Middle frontal gyrus (tissue), 1 donor: ENCODE measurements around the gene WDFY2.
A peak's percentile ranks its signal among the peaks of the same experiment; 100 is the strongest.

Experiments used
- DNase-seq: peaks from one replicate; pipeline ENCODE4 v3.0.0-alpha.2; 2015; ENCODE audit warnings: low spot score; ENCODE audit errors: extremely low spot score

The WDFY2 gene

DNA sequence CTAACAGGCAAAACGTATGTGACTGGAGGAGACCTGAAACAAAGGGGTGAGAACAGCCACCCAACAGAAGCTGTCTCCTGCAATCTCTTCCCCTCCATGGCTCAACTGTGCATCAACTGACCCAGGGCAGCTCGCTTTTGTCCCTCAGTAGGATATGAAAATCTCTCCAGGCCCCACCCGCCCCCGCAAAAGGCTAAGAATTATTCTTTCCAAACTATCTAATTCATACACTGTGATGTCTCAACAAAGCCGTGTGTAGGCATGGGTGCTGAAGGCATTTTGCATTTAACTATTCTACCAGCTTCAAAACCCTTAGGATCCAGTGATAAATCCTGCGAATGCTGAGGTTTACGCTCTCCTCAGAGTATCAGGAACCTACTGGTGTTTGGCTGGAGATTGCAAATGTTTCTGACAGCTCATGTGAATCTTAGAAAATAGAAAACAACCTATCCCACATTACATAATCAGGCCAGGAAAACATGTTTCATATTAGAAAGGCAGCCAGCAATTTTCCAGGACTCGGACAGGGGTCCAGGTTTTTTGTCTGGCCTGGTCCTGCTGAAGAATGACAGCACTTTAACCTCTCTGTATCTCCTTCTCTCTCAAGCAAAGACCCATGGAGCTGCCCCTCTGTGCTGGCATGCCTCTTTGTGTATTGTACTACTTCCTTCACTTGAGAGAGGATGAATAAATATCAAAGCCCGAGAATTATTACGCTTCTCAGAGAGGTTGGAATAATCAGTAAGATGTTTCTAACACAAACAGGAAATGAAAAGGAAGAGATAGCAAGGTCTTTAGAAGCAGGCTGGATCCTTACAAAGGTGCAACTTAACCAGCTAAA is 202.4 kb downstream of the WDFY2 start:
- no peak for DNase-seq

DNA sequence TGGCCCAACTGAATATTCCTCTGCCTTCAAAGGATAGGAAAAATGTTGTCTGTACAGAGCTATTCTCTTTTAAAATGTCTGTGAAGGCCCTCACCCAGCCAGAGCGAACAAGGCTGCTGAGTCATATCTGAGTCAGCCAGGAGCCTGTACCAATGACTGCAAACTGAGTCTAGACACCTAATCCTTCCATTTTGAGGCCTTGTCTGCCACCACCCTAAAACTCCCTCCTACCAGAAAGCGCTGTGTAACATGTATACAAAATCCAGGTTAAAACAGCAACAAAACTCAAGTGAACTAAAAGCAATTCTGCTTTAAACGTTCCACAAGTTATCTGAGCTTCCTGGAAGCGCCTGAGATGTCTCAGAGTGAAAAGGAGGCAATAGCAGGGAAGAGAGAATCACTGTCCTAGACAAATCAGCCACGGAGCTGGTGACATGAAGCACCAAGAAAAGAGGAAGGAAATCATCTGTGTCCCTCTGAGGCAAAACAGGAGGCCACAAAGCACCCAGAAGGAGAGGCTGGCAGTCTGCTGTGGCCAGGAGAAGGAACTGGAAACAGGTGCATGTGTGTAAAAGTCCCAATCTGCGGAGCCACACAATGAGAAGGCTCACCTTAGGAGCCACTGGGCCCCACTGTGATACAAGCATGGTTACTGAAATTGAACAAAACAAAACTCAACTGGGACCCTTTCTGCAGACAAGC is 209.5 kb downstream of the WDFY2 start:
- no peak for DNase-seq

DNA sequence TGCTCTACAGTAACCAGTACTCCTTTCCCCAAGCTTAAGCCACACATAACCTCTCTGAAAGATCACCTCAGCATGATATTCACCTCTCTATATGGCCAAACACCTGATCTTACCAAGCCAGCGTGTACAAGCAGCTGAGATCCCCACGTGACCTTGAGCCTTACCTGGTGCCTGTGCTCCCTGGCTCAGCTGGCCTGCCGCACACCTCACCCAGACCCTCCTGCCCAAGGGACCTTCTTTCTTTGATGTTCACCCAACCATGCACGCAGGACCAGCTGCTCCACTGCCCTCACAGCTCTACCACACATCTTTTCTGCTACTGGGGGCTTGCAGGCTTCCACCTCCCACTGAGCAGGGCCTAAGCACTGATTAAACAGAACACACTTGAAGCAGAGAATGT is 210.7 kb downstream of the WDFY2 start:
- DNase-seq, result no peak

DNA sequence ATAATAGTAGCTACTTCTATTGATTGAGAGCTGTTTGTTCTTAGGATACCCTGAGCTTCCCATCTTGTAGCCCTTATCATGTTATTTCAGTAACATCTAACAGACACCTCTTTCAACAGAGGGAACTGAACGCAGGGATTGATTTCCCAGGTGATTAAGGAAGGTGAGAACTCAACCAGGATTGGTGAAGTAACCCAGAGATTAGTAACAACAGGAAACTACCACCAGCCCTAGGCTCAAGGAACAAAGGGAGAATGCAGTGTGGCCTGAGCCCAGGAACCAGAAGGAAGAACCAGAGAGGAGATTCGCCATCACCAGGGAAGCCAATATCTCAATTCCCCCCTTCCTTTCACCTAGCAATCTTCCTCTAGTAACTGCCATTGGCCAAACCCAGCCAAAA is 211.2 kb downstream of the WDFY2 start:
- no peak for DNase-seq

DNA sequence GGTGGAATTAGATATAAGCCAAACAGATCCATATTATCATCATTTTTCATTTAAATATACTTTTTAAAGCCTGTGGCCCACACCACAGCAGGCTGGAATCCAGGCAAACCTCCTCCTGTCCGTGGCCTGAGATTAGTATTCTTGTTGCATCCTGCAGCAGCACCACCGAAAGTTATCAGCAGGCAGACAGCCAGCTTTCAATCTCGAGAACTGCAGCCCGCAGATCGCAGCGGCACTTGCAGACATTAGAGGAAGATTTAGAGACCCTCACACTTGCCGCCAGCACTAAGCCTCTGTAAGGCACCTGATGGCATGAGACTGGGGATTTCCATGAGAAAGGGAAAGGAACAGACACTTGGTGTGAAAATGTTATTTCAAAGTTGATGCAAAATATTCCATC is 212.3 kb downstream of the WDFY2 start:
- no peak for DNase-seq

DNA sequence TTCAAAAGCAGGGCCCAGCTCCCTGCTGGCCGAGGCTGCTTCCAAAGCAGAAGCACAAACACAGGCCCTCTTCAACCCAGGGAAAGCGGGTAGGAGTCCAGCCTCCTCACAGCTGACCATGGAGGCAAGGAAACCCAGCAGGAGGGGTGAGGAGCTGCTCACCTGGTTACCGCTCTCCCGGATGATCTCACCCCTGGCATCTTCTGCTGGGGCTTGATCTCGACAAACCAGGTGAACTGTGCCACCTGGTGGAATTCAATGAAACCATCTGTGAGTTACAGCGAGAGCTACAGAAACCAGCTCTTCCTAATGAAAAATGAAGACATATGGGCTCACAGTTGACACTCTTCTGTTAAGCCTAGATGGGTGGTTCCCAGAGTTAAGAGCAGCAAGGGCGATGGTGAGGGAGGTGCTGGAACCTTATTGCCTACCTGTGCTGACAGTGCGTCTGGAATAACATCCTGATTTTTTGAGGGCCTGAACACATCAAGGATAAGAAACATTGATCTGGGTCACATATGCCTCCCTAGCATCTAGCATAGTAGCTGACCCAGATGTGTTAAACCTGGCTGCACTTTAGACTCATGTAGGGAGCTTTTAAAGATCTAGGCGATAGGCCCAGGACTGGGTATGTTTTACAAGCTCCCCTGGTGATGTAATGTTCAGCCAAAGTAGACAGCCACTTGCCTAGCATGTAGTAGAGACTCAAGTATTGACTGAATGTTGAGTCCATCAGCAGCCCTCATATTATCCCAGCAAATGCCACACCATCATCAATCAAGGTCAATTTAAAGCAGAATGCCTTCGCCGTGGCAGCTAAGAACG is 213.6 kb downstream of the WDFY2 start:
- DNase-seq, result no peak

DNA sequence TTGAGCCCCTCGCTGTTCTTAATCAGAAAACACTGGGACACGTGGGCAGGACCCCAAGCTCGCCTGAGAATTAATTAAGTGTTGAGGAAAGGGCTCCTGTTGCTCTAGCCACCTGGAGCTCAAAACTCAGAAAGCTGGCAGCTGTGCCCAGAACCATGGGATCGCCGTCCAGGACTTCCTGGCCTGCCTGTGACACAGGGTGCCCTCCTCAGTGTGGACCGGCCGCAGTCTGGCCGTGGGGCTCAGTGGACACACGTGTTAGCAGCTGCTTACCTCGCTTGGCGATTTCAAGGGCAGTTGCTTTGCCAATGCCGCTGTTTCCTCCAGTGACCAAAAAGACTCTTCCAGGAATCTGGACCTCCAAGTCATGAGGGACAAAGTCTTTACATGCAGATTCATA is 215.0 kb downstream of the WDFY2 start:
- no peak for DNase-seq

DNA sequence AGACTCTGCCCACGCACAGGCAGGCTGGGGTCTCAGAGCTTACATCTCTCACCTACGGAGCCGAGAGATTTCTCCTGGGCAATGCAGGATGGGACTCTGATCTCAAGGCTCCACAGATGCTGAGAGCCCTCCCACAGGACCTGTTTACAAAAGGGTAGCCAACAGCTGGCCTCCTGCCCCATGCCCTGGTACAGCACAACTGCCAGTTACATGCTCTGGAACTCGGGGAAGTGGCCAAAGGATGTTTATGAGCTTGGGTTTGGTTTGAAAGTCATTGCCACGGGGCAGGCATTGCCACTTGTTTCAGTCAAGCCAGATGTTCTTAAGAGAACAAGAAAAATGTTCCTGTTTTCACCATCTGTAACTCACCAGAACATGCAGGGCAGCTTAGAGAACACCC is 216.2 kb downstream of the WDFY2 start:
- DNase-seq, result no peak

DNA sequence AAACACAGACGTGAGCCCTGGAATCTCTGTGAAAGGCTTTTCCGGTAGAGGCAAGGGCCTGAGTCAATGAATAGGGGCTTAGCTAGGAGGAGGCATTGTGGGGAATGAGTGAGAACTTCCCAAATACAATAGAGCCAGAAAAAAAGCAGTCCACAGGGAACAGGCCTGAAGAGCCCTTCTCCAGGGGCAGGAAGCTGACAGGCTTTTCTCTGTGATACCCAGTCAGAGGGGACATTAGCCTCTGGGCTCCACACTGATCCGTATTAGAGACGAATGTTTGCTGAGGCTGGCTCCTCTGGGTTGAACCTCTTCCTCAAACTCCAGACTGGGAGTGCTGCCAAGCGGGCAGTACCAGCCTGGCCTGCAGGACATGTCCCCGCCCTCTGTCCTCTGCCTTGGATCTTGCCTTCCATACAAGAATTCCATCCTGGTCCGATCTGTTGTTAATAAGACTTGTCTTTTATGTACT is 217.4 kb downstream of the WDFY2 start:
- DNase-seq, result peak; percentile 28

DNA sequence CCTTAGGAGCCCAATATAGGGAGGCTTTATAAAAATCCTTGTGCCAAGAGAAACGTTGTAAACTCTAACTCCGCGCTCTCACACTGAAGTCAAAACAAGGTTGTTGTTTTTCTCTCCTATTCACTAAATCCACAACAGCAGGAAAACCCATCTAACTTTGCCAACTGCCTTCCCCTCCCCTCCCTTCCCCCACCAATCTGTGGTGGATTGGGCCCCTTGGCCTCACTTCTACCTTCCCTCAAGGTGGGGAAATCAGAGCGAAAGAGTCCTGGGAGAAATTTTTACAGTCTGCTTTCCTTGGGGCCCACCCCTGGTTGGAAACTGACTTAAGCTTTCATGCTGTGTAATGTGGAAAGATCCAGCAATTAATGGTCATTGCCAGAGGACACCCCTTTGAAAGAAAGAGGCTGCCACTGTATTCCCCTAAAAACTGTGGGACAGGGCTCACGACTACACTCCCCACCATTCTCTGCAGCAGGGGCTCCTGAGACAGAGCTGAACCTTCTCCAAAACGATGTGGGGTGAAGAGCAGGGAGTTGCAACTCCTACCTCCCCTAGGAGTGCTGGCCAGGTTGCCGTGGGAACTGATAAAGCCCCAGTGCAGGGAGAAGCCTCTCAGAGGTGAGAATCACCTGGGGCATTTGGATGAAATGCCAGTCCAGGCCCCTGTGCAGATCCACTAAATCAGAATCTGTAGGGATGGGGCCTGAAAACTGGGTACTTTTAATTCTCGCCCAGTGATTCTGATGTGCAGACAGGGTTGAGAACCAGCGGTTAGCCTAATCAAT is 218.6 kb downstream of the WDFY2 start:
- DNase-seq, result no peak

DNA sequence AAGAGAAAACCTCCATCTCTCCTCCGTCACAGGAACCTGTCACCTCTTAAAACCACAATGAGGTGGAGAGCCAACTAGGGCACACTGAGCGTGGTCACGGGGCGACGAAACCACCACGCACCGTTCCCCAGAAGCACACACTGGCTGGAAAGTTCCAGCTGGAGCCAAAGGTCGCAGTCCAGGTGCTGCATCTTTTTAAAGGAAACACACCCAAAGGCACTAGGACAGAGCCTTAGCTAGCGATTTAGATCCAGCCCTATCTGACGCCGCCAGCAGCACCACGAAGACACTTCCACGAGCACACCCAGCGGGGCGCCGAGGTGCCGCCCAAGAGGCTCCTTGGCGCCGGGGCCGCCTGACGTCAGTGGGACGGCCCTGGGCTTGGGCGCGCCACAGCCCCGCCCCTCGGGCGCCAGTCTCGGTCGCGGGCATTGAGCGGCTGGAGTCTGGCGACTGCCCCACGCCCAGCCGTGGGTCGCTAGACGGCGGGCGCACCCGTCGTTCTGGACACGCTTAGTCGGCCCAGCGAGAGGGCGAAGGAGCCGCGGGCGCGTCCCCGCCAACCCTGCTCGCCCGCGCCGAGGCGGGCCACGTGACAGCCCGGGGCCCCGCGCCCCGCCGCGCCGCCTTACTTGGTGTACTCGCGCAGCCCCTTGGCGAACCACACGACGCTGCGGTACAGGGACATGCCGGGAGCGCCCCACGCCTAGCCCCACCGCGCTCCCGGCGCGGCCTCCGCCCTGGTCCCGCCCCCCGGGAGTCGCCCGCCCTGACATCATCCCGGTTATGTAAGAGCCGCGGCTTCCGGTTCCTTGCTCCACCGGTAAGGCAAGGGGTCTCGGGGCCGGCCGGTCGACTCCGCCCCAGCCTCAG is 219.4 kb downstream of the WDFY2 start, which contains the start of gene DHRS12:
Gene DHRS12 (minus strand): TSS at position 742 of the 873 bp plus-strand sequence. CDS start 4,504 bp downstream, outside the sequence.
- DNase-seq, result peak; percentile 83

DNA sequence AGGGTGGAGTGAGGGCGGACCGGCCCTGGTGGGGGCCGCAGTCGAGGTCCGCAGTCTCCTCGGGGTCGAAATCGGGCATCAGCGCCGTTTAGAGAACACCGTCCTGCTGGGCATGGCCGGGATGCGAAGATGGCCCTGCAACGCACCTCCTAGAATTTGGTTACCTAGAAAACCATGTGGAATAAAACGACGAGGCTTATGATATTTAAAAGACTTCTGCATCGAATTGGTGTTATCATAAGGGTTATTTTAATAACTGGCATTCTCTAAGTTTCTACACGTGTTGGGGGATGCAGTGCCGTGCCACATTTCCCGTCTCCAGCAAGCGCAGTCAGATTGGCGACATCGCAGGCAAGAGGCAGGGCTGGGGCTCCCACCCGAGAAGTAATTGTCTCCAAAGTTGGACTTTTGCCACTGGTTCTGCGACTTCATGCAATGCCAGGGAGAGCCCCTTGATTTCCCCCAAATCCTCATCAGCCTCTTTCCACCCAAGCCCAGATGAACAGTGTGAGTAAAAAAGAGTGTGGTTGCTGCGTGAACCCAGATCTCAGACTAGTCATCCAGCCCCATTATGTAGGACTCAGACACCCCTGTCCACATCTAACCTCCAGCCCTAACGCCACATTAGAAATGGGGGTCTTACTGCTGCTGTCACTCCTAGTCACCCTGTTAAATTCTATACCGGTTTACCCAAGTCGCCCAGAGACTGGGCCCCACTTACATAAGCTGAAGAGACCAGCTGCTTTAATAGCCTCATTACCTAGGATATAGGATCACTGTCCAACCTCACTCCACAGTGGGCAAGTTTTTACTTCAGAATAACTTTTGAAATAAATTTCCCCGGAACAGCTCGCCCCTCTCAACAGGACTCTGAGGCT is 220.3 kb downstream of the WDFY2 start:
- DNase-seq, result no peak

DNA sequence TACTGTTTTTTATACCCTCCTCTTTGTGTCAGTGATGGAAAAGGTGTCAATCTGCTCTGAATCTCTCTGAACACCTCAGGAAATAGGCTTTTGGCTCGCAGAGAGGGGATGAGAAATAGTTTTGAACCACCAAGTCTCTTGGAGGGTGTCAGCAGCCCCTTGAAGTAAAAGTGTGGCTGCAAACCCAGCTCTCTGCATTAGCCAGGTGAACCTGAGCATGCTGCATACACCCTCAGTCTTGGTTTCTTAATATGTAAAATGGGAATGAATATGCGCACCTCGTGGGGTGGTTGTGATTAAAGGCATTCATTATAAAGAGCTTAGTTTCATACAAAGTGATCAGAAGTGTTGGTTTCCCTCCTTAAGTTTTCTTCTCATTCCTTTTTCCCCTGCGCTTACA is 221.1 kb downstream of the WDFY2 start:
- no peak for DNase-seq

DNA sequence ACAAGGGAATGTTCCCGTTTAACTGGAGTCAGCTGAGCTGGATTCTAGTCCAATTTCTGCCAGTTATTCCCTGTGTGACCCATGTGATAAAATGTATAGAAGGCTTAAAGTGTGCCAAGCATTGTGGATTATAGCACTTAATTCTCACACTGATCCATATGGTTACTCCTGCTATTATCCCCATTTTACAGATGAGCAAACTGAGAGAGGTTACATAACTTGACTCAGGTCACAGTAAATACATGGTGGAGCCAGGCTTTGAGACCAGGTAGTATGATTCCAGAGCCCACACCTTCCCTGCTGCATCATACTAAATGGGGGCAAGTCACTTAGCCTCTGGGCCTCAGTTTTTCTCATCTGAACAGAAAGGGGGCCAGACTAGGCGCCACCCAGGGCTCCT is 221.7 kb downstream of the WDFY2 start:
- DNase-seq, result no peak

DNA sequence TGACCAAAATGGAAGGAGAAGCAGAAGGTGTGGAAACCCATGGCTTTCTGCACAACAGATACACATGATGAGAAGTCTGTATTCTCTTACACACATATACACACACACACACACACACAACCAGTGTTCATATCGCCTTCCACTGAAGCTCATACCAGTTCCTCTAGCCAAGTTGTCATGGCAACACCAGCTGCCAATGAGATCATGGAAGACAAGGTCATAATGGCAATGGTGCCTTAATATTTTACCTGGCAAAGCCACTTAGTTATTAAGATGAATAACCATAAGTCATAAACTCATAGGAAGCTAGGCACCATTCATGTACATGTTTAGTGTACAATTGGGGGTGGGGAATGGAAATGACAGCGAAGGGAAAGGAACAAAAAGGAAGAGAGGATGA is 222.3 kb downstream of the WDFY2 start:
- DNase-seq, result no peak

DNA sequence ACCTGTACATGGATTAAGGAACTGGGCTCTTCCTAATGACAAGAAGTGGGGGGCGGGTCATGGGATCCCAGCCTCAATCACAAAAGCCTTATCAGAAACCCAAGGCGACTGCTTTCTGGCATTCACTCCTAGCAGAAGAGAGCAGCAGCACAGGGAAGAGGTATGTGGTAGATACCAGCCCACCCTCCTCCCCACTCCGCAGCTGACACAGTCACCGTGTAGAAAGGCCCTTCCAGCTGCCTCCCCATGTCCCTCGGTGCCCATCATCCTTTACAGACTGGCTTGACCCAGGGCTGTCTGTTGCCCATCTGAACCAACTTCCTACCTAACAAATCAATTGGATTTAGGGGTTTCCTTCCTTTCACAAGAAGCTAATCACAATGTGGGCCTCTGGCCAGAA is 222.8 kb downstream of the WDFY2 start:
- DNase-seq, result no peak

DNA sequence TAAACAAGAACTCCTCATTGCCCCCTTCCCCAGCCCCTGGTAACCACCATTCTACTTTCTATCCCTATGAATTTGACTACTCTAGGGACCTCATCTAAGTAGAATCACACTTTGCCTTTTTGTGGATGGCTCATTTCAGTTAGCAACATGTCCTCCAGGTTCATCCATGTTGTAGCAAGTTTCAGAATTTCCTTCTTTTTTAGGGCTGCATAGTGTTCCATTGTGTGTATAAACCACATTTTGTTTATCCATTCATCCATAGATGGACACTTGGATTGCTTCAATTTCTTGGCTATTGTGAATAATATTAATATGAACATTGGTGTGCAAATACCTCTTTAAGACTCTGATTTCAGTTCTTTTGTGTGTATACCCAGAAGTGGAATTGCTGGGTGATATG is 224.5 kb downstream of the WDFY2 start:
- DNase-seq, result no peak

DNA sequence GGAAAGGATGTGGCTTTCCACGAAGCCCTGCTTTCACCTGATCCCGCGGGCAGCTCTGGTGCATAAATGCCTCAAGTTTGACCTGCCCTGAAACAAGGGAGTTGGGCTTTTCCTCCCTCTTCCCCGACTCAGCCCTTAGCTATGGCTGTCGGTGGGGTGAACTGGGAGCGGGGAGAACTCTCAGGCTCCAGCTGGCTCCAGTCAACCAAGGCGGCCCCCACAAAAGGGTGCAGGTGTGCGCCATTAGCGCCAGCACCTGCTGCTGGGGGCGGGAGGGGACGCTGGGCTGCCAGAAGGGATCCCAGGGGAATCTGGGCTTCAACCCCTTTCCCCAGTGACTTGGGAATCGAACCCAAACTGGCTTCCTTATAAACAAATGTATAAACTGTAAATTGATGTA is 226.8 kb downstream of the WDFY2 start:
- DNase-seq, result no peak

DNA sequence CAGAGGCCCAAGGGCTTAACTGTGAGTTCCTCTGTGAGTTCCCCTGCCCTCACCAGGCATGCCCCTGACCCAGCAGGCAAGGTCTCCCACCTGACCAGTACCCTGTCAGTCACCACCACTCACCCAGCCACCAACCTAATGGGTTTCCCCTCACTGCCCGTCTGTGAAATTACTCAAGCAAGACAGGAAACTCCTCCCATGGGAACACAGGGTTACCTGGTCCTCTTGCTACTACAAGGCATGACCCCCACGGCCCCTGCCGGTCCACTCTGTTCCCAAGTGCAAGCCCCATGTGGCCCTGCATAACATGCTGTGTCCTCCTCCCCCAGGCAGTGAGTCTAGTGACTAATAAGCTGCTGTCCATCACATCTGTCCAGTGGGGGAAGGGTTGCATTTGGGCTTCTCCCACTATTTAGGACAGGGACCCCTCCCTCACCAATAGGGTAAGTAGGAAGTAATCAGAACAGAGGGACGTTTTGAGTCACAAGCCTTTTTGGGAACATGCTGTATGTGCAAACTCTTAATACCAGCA is 227.7 kb downstream of the WDFY2 start:
- DNase-seq, result no peak
